ENCODE data around the gene FZD7.

The FZD7 gene

DNA sequence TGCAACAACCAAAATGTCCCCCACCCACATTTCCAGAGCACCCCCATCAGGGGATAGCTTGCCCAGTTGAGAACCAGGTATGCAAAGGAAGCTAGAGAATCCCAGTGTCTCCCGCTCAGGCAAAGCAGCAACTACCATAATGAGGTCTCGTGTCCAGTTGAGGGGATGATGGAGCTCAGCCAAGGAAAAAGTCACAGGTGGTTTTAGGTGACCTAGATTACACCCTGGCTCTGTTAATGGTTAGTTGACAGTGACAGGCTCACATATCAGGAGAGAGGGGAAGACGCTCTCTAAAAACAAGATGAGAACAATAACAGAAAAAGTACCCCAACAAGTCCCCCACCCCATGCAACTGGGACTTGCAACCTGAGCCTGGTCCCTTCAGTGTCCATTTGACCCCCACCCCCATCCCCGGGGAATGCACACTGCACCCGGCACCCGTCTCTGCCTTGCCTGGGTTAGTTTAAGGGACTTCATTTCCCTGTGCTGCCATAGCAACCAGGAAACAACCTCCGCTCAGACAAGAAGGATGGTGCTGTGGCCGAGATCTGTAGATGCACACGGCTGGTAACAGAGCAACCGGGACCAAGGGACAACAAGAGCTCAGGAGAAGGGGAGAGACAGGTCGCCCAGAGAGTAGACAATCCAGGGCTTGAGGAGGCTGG, 39.2 kb downstream of the FZD7 start, which contains the start of gene KIAA2012:
TSS of gene KIAA2012 (plus strand) at position 519 of the 665 bp plus-strand sequence. CDS start 373 bp downstream, outside the sequence.
- TF ChIP-seq, protein P1, sequence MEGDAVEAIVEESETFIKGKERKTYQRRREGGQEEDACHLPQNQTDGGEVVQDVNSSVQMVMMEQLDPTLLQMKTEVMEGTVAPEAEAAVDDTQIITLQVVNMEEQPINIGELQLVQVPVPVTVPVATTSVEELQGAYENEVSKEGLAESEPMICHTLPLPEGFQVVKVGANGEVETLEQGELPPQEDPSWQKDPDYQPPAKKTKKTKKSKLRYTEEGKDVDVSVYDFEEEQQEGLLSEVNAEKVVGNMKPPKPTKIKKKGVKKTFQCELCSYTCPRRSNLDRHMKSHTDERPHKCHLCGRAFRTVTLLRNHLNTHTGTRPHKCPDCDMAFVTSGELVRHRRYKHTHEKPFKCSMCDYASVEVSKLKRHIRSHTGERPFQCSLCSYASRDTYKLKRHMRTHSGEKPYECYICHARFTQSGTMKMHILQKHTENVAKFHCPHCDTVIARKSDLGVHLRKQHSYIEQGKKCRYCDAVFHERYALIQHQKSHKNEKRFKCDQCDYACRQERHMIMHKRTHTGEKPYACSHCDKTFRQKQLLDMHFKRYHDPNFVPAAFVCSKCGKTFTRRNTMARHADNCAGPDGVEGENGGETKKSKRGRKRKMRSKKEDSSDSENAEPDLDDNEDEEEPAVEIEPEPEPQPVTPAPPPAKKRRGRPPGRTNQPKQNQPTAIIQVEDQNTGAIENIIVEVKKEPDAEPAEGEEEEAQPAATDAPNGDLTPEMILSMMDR (IDR thresholded peaks at IDR 0.05) = no peak
- H3K27me3 ChIP-seq = no peaks in the 10 kb centered on the region
- H3K4me1 ChIP-seq (ENCODE audit: control insufficient read depth in 1 of 2, insufficient read depth in 1 of 2, low read depth in 1 of 2, low read length in 1 of 2) = no peaks in the 10 kb centered on the region
- H3K9me3 ChIP-seq = no peaks in the 10 kb centered on the region
- no peak within 1 kb of the TSS for H3K27ac ChIP-seq
- H3K4me3 ChIP-seq (ENCODE audit: low read depth in 1 of 2, low read length in 1 of 2) = no peak within 1 kb of the TSS
- H3K36me3 ChIP-seq = no peaks in the 10 kb centered on the region

DNA sequence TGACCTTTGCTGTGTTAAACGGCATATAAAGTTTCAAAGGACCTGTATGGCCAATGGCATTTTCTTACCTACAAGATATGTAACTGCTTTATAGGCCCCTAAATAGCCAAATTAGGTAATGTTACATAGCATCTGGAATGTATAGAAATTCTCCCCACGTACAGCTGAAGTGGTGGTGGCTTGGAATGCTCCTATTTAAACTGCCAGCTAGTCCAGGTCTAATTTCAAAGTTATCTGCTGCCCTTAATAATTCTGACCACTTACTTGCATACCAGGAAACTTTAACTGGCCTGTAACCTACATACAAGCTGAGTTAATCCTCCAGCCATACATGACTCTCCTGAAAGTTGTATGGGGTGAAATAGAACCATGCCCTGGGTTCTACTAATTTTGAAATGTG, 40.7 kb downstream of the FZD7 start:
- no peaks in the 10 kb centered on the region for H3K27me3 ChIP-seq
- H3K27ac ChIP-seq = no peak overlapping the region
- no peaks in the 10 kb centered on the region for H3K9me3 ChIP-seq
- TF ChIP-seq, protein P1 (IDR thresholded peaks at IDR 0.05) = no peak
- no peak overlapping the region for H3K4me3 ChIP-seq (ENCODE audit: low read depth in 1 of 2, low read length in 1 of 2)
- H3K36me3 ChIP-seq = no peaks in the 10 kb centered on the region
- H3K4me1 ChIP-seq (ENCODE audit: control insufficient read depth in 1 of 2, insufficient read depth in 1 of 2, low read depth in 1 of 2, low read length in 1 of 2) = no peaks in the 10 kb centered on the region

DNA sequence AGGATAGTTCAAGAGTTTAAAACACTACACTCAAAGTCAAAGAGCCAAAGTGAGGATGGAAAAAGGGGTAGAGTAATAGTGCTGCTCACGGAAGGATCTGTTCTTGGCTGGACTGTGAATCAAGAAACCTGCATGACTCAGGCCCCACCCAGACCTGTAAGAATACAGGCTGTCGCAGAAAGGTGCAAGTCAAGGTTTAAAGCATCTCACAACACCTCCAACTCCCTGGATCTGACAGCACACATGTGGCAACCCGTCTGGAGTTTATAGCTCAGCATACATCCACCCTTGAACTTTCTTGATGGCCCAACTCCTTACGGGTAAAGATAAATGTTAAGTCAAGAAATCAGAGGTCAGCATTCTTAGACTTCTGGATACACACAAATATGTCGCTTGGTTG, 45.7 kb downstream of the FZD7 start:
- no peak overlapping the region for H3K27ac ChIP-seq
- H3K36me3 ChIP-seq = no peaks in the 10 kb centered on the region
- no peaks in the 10 kb centered on the region for H3K9me3 ChIP-seq
- H3K27me3 ChIP-seq = no peaks in the 10 kb centered on the region
- no peak overlapping the region for H3K4me3 ChIP-seq (ENCODE audit: low read depth in 1 of 2, low read length in 1 of 2)
- TF ChIP-seq, protein P1 (IDR thresholded peaks at IDR 0.05) = no peak
- H3K4me1 ChIP-seq (ENCODE audit: control insufficient read depth in 1 of 2, insufficient read depth in 1 of 2, low read depth in 1 of 2, low read length in 1 of 2) = no peaks in the 10 kb centered on the region

DNA sequence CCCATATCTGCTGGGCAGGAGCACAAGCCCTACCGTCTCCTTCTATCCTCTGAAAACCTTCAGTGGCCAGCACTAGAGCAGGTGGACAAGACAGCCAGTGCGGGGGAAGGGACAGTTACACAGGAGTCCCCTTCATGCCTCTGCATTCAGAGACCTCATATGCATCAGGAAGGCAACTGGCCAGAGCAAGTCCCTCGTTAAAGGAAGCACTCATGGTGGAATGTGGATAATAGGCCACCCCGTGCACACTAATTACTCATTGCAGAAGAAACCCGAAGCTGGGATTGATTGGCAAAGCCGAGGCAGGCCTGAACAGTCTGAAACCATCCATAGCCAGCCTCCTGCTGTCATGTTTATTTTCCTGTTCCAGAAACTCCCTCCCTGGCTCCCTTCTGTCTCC, 50.6 kb downstream of the FZD7 start:
- H3K9me3 ChIP-seq = no peaks in the 10 kb centered on the region
- H3K4me3 ChIP-seq (ENCODE audit: low read depth in 1 of 2, low read length in 1 of 2) = no peak overlapping the region
- H3K4me1 ChIP-seq (ENCODE audit: control insufficient read depth in 1 of 2, insufficient read depth in 1 of 2, low read depth in 1 of 2, low read length in 1 of 2) = no peaks in the 10 kb centered on the region
- H3K36me3 ChIP-seq = no peaks in the 10 kb centered on the region
- no peak overlapping the region for H3K27ac ChIP-seq
- no peaks in the 10 kb centered on the region for H3K27me3 ChIP-seq
- TF ChIP-seq, protein P1 (IDR thresholded peaks at IDR 0.05) = no peak

Measured in neutrophil (primary cell).